Measurements from ENCODE around the gene SMIM10L1. TPM values are rescaled to one million over a fixed set of nuclear protein-coding genes. Genes with fewer than 3 reads are reported as not detected.

SMIM10L1 gene
- total and polyA plus RNA-seq, 2 of the 8 experiments (the other 6 are each of a cell fraction or from before 2014, with no cell fraction given) = 3.7 to 14.2 TPM

GRCh38 chr12:11182529-11182928 lies 11.5 kb downstream of the SMIM10L1 start:
- Histone ChIP-seq H2BK15ac (ENCODE audit: low read length) (no peak overlapping the region), H3K36me3 (ENCODE audit: control insufficient read depth in 2 of 4, insufficient read depth in 4 of 4, low read length in 3 of 4) (no peaks in the 10 kb centered on the region), H3K9me3 (ENCODE audit: insufficient read depth in 2 of 2, low read depth in 1 of 2, low read length in 1 of 2) (no peaks in the 10 kb centered on the region), H3K23me2 (ENCODE audit: low read depth, low read length) (no peaks in the 10 kb centered on the region), H3K27ac (ENCODE audit: low read depth, low read length) (no peak overlapping the region), H3K14ac (ENCODE audit: insufficient read length) (no peak overlapping the region), H2AFZ (ENCODE audit: low read length) (no peak overlapping the region), H4K8ac (ENCODE audit: extremely low read depth, insufficient read depth, low read length) (no peak overlapping the region), H3K23ac (ENCODE audit: insufficient read length) (no peak overlapping the region), H2AK5ac (ENCODE audit: low read depth, low read length) (no peak overlapping the region), H3K79me2 (ENCODE audit: control insufficient read depth in 1 of 2, insufficient read depth in 2 of 2, low read length in 2 of 2) (no peaks in the 10 kb centered on the region), H2BK5ac (ENCODE audit: low read depth, low read length) (no peak overlapping the region), H4K20me1 (replicated peaks in 1 of 2; ENCODE audit: control insufficient read depth in 1 of 2, insufficient read depth in 2 of 2, low read length in 2 of 2) (no peaks in the 10 kb centered on the region), H3K4ac (replicated peaks; ENCODE audit: insufficient read length, low read depth, low read length) (no peak overlapping the region), H3K4me1 (replicated peaks in 1 of 4; ENCODE audit: control insufficient read depth in 3 of 4, insufficient read depth in 4 of 4, low read length in 3 of 4) (no peaks in the 10 kb centered on the region), H4K5ac (ENCODE audit: insufficient read length, low read depth, low read length) (no peak overlapping the region), H3K79me1 (ENCODE audit: low read depth, low read length) (no peaks in the 10 kb centered on the region), H3K27me3 (replicated peaks in 1 of 4; ENCODE audit: control insufficient read depth in 3 of 4, extremely low read depth in 1 of 4, insufficient read depth in 3 of 4, low read length in 3 of 4) (no peaks in the 10 kb centered on the region), H2BK12ac (ENCODE audit: low read depth, low read length) (no peak overlapping the region), H2BK20ac (ENCODE audit: low read length) (no peak overlapping the region), H3K4me3 (ENCODE audit: extremely low read depth in 1 of 4, insufficient read depth in 2 of 4, low read depth in 3 of 4, low read length in 4 of 4) (no peak overlapping the region), H3K18ac (ENCODE audit: extremely low read depth, low read length) (no peak overlapping the region), H3K9ac (replicated peaks in 1 of 4; ENCODE audit: extremely low read depth in 1 of 4, low read depth in 3 of 4, low read length in 3 of 4) (no peak overlapping the region), H2BK120ac (replicated peaks; ENCODE audit: low read depth, low read length) (no peak overlapping the region), H4K91ac (replicated peaks; ENCODE audit: insufficient read length, low read length) (no peak overlapping the region), H3K56ac (replicated peaks; ENCODE audit: insufficient read length, low read depth, low read length) (no peak overlapping the region), H3K4me2 (ENCODE audit: insufficient read depth in 1 of 2, low read depth in 2 of 2, low read length in 2 of 2) (no peak overlapping the region)
- DNase-seq (ENCODE audit: low read depth in 1 of 2, low spot score in 2 of 2) (no peak), FAIRE-seq (no peak)
- CTCF ChIA-PET (ENCODE audit: partially characterized antibody) = interaction anchor here (1.4 kb wide), 1 partner anchor 11 kb away, joined by 3 read pairs; no protein-coding TSS in a partner anchor
- POLR2A ChIA-PET (ENCODE audit: partially characterized antibody) = interaction anchor here (0.8 to 2.3 kb wide), 3 partner anchors 11 to 18 kb away, joined by 5 to 11 read pairs (median 7); partner anchors contain the start of gene SMIM10L1
- TF ChIP-seq RXRA (IDR thresholded peaks at IDR 0.05; ENCODE audit: insufficient read depth, low read depth, low read length) (no peak), TAF7 (optimal IDR thresholded peaks at IDR 0.05; ENCODE audit: borderline replicate concordance, low read depth, low read length) (no peak), MAX (IDR thresholded peaks at IDR 0.05) (no peak), ATF2 (IDR thresholded peaks at IDR 0.05; ENCODE audit: low read length) (no peak)
